ENCODE measurements around the gene ATP2C2.

The ATP2C2 gene

GRCh38 chr16:84423416-84423837 lies 55.1 kb downstream of the ATP2C2 start:
- DNase-seq (ENCODE audit: insufficient read length, low spot score) (no peak), FAIRE-seq (no peak)
- TF ChIP-seq POLR2A (IDR thresholded peaks at IDR 0.05; ENCODE audit: low read depth, low read length) = no peak
- no peak for TF ChIP-seq POU2F2 (IDR thresholded peaks at IDR 0.05; ENCODE audit: low read depth, low read length)
- no peak for TF ChIP-seq PAX5 (IDR thresholded peaks at IDR 0.05; ENCODE audit: insufficient read depth, low read length, severe bottlenecking)
- no peak for TF ChIP-seq POLR2AphosphoS5 (IDR thresholded peaks at IDR 0.05; ENCODE audit: low read depth, low read length)
- no peak for TF ChIP-seq SPI1 (IDR thresholded peaks at IDR 0.05; ENCODE audit: low read depth, low read length)
- TF ChIP-seq TAF1 (IDR thresholded peaks at IDR 0.05; ENCODE audit: low read depth, low read length) = no peak

- TF ChIP-seq POU2F2 (IDR thresholded peaks at IDR 0.05; ENCODE audit: low read depth, low read length) (no peak), POLR2A (IDR thresholded peaks at IDR 0.05; ENCODE audit: low read depth, low read length) (no peak), SPI1 (IDR thresholded peaks at IDR 0.05; ENCODE audit: low read depth, low read length) (no peak), PAX5 (IDR thresholded peaks at IDR 0.05; ENCODE audit: insufficient read depth, low read length, severe bottlenecking) (no peak), POLR2AphosphoS5 (IDR thresholded peaks at IDR 0.05; ENCODE audit: low read depth, low read length) (no peak), TAF1 (IDR thresholded peaks at IDR 0.05; ENCODE audit: low read depth, low read length) (no peak)
- DNase-seq (ENCODE audit: insufficient read length, low spot score) (no peak), FAIRE-seq (no peak)
Observed at GRCh38 chr16:84425696-84426095, 57.4 kb downstream of the ATP2C2 start.

- no peak for DNase-seq (ENCODE audit: insufficient read length, low spot score)
- TF ChIP-seq POLR2AphosphoS5 (IDR thresholded peaks at IDR 0.05; ENCODE audit: low read depth, low read length) = no peak
- TF ChIP-seq POU2F2 (IDR thresholded peaks at IDR 0.05; ENCODE audit: low read depth, low read length) = no peak
- TF ChIP-seq PAX5 (IDR thresholded peaks at IDR 0.05; ENCODE audit: insufficient read depth, low read length, severe bottlenecking) = no peak
- no peak for TF ChIP-seq SPI1 (IDR thresholded peaks at IDR 0.05; ENCODE audit: low read depth, low read length)
- TF ChIP-seq TAF1 (IDR thresholded peaks at IDR 0.05; ENCODE audit: low read depth, low read length) = no peak
- TF ChIP-seq POLR2A (IDR thresholded peaks at IDR 0.05; ENCODE audit: low read depth, low read length) = no peak
- no peak for FAIRE-seq
Observed at GRCh38 chr16:84426804-84427203, 58.5 kb downstream of the ATP2C2 start.

GRCh38 chr16:84427553-84427952 lies 59.2 kb downstream of the ATP2C2 start:
- FAIRE-seq = no peak
- no peak for DNase-seq (ENCODE audit: insufficient read length, low spot score)
- TF ChIP-seq TAF1 (IDR thresholded peaks at IDR 0.05; ENCODE audit: low read depth, low read length) (no peak), POLR2AphosphoS5 (IDR thresholded peaks at IDR 0.05; ENCODE audit: low read depth, low read length) (no peak), POU2F2 (IDR thresholded peaks at IDR 0.05; ENCODE audit: low read depth, low read length) (no peak), POLR2A (IDR thresholded peaks at IDR 0.05; ENCODE audit: low read depth, low read length) (no peak), PAX5 (IDR thresholded peaks at IDR 0.05; ENCODE audit: insufficient read depth, low read length, severe bottlenecking) (no peak)

- TF ChIP-seq TAF1 (IDR thresholded peaks at IDR 0.05; ENCODE audit: low read depth, low read length) = no peak
- no peak for TF ChIP-seq SPI1 (IDR thresholded peaks at IDR 0.05; ENCODE audit: low read depth, low read length)
- no peak for TF ChIP-seq PAX5 (IDR thresholded peaks at IDR 0.05; ENCODE audit: insufficient read depth, low read length, severe bottlenecking)
- no peak for TF ChIP-seq POLR2A (IDR thresholded peaks at IDR 0.05; ENCODE audit: low read depth, low read length)
- TF ChIP-seq POLR2AphosphoS5 (IDR thresholded peaks at IDR 0.05; ENCODE audit: low read depth, low read length) = no peak
- TF ChIP-seq POU2F2 (IDR thresholded peaks at IDR 0.05; ENCODE audit: low read depth, low read length) = no peak
- FAIRE-seq (no peak), DNase-seq (ENCODE audit: insufficient read length, low spot score) (no peak)
Observed at GRCh38 chr16:84430860-84431259, 62.5 kb downstream of the ATP2C2 start.

- no peak for FAIRE-seq
- TF ChIP-seq POLR2AphosphoS5 (IDR thresholded peaks at IDR 0.05; ENCODE audit: low read depth, low read length) (no peak), SPI1 (IDR thresholded peaks at IDR 0.05; ENCODE audit: low read depth, low read length) (no peak), TAF1 (IDR thresholded peaks at IDR 0.05; ENCODE audit: low read depth, low read length) (no peak), PAX5 (IDR thresholded peaks at IDR 0.05; ENCODE audit: insufficient read depth, low read length, severe bottlenecking) (no peak), POLR2A (IDR thresholded peaks at IDR 0.05; ENCODE audit: low read depth, low read length) (no peak), POU2F2 (IDR thresholded peaks at IDR 0.05; ENCODE audit: low read depth, low read length) (no peak)
- DNase-seq (ENCODE audit: insufficient read length, low spot score) = no peak
Observed at GRCh38 chr16:84434800-84435199, 66.5 kb downstream of the ATP2C2 start.

GRCh38 chr16:84436196-84436595 lies 67.9 kb downstream of the ATP2C2 start:
- no peak for TF ChIP-seq SPI1 (IDR thresholded peaks at IDR 0.05; ENCODE audit: low read depth, low read length)
- TF ChIP-seq POLR2AphosphoS5 (IDR thresholded peaks at IDR 0.05; ENCODE audit: low read depth, low read length) = no peak
- TF ChIP-seq PAX5 (IDR thresholded peaks at IDR 0.05; ENCODE audit: insufficient read depth, low read length, severe bottlenecking) = no peak
- no peak for TF ChIP-seq TAF1 (IDR thresholded peaks at IDR 0.05; ENCODE audit: low read depth, low read length)
- DNase-seq (ENCODE audit: insufficient read length, low spot score) (no peak), FAIRE-seq (no peak)

- FAIRE-seq (no peak), DNase-seq (ENCODE audit: insufficient read length, low spot score) (no peak)
- no peak for TF ChIP-seq PAX5 (IDR thresholded peaks at IDR 0.05; ENCODE audit: insufficient read depth, low read length, severe bottlenecking)
Observed at GRCh38 chr16:84438971-84439696, 70.8 kb downstream of the ATP2C2 start.

- DNase-seq (ENCODE audit: insufficient read length, low spot score) = no peak
- TF ChIP-seq TAF1 (IDR thresholded peaks at IDR 0.05; ENCODE audit: low read depth, low read length) (no peak), POLR2AphosphoS5 (IDR thresholded peaks at IDR 0.05; ENCODE audit: low read depth, low read length) (no peak), POU2F2 (IDR thresholded peaks at IDR 0.05; ENCODE audit: low read depth, low read length) (no peak), SPI1 (IDR thresholded peaks at IDR 0.05; ENCODE audit: low read depth, low read length) (no peak), POLR2A (IDR thresholded peaks at IDR 0.05; ENCODE audit: low read depth, low read length) (no peak), PAX5 (IDR thresholded peaks at IDR 0.05; ENCODE audit: insufficient read depth, low read length, severe bottlenecking) (no peak)
- FAIRE-seq = no peak
Observed at GRCh38 chr16:84442416-84443145, 74.2 kb downstream of the ATP2C2 start.
